Myocyte (in vitro differentiated cells): ENCODE data around the gene ARID3A. TPM values are rescaled to one million over a fixed set of nuclear protein-coding genes. Genes with fewer than 3 reads are reported as not detected.

Source experiments
- DNase-seq: peaks from one replicate; pipeline ENCODE4 v3.0.0-alpha.2; 2012; ENCODE audit warnings: low read depth
- total RNA-seq: library from RNA; depleted of rRNA; stranded (reverse); fragments of >200 nt; gene quantifications from 2 replicates; pipeline ENCODE4 v1.2.3, GENCODE V29; 2014

The ARID3A gene
- total RNA-seq, 1 donor from 2014 or later, result 3.2 TPM

DNA sequence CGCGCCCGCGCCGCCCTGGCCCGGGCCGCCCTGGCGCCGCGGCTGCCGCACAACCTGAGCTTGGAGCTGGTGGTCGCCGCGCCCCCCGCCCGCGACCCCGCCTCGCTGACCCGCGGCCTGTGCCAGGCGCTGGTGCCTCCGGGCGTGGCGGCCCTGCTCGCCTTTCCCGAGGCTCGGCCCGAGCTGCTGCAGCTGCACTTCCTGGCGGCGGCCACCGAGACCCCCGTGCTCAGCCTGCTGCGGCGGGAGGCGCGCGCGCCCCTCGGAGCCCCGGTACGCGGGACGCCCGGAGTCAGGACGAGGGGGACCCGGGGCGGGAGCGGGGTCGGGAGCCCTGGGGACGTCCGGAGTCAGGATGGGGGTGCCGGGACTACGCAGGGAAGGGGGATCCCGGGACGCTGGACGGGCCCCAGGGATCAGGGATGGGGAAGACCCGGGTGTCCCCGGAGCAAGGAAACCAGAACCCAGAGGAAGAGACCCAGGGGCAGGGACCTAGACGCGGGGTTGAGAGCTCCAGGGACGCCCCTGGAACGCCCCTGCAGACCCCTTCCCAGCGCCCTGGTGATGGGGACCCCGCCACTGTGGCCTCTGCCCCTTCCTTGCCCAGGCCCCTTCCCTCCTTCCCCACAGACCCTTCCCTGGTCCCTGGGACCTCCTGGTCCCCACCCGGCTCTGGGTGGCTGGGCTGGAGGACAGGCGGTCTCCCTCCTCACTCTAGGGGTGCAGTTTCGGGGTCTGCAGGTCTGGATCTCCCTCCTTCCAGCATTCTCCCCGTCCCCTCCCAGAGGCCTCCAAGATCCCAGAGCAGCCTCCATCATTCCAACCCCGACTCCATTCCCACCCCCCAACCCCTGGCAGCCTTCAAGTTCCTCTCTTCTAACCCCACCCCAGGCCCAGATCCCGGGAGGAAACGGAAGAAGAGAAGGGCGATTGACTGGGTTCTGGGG lies 75.0 kb downstream of the ARID3A start:
- DNase-seq, result no peak

DNA sequence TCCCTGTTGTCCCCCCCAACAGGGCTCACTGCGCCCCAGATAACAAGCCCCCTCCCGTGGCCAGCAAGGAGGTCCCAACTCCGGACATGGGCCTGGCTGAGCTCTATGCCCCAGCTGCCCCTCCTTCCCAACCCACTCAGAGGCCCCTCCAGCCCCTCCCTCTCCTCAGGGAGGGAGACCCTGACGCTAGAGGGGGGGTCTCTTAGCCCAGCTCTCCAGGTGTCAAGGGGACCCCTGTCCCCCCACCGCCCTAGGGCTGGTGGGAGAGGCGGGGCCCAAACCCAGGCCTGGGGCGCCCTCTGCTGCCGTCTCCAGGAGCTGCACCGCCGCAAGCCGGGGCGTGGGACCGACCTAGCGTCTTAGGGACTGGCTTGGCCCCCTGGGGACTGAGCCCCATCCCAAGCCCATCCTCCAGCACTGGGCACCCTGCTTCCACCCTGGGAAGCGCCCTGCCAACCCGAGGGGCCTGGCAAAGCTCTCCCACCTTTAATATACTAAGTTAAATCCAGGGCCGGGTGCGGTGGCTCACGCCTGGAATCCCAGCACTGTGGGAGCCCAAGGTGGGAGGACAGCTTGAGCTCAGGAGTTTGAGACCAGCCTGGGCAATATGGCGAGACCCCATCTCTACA lies 75.8 kb downstream of the ARID3A start:
- DNase-seq, result peak; percentile 37

DNA sequence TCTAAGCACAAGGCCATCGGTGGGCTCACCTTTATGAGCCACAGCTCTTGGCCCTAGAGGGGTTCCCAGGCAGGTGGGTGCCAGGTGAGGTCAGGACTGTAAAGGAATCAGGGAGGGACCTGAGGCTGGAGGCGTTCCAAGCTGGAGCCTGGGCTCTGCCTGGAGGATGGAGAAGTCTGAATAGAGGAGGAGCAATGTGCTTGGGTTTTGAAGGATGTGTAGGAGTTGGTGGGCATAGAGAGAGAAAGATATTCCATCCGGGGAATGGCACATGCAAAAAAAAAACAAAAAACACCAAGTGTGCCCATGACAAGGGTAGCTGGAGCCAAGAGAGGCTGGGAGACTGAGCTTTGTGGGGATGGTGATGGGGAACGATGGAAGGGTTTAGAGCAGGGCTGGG lies 76.8 kb downstream of the ARID3A start:
- no peak for DNase-seq

DNA sequence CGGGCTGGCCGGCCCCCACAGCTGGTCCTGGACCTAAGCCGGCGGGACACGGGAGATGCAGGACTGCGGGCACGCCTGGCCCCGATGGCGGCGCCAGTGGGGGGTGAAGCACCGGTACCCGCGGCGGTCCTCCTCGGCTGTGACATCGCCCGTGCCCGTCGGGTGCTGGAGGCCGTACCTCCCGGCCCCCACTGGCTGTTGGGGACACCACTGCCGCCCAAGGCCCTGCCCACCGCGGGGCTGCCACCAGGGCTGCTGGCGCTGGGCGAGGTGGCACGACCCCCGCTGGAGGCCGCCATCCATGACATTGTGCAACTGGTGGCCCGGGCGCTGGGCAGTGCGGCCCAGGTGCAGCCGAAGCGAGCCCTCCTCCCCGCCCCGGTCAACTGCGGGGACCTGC lies 77.4 kb downstream of the ARID3A start:
- DNase-seq, result no peak

DNA sequence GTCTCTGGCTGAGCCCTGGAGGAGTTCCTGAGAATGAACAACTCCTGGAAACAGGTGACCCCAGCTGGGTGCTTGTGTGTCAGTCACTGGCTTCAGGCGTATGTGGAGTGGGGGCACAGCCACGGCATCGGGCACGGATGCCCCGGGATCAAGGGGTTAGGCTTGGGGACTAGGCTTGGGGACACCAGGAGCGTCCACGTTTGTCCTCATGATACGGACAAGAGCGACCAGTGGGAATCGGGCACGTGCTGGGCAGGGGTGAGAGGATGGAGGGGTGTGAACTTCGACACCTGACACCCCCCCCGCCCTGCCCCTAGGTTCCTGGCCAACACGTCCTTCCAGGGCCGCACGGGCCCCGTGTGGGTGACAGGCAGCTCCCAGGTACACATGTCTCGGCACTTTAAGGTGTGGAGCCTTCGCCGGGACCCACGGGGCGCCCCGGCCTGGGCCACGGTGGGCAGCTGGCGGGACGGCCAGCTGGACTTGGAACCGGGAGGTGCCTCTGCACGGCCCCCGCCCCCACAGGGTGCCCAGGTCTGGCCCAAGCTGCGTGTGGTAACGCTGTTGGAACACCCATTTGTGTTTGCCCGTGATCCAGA lies 78.5 kb downstream of the ARID3A start:
- no peak for DNase-seq

DNA sequence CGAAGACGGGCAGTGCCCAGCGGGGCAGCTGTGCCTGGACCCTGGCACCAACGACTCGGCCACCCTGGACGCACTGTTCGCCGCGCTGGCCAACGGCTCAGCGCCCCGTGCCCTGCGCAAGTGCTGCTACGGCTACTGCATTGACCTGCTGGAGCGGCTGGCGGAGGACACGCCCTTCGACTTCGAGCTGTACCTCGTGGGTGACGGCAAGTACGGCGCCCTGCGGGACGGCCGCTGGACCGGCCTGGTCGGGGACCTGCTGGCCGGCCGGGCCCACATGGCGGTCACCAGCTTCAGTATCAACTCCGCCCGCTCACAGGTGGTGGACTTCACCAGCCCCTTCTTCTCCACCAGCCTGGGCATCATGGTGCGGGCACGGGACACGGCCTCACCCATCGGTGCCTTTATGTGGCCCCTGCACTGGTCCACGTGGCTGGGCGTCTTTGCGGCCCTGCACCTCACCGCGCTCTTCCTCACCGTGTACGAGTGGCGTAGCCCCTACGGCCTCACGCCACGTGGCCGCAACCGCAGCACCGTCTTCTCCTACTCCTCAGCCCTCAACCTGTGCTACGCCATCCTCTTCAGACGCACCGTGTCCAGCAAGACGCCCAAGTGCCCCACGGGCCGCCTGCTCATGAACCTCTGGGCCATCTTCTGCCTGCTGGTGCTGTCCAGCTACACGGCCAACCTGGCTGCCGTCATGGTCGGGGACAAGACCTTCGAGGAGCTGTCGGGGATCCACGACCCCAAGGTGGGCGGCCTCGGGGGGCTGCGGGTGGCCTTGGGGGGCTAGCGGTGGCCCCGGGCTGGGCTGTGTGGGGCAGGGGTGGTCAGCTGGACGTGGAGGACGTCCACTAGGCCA lies 79.2 kb downstream of the ARID3A start:
- no peak for DNase-seq

DNA sequence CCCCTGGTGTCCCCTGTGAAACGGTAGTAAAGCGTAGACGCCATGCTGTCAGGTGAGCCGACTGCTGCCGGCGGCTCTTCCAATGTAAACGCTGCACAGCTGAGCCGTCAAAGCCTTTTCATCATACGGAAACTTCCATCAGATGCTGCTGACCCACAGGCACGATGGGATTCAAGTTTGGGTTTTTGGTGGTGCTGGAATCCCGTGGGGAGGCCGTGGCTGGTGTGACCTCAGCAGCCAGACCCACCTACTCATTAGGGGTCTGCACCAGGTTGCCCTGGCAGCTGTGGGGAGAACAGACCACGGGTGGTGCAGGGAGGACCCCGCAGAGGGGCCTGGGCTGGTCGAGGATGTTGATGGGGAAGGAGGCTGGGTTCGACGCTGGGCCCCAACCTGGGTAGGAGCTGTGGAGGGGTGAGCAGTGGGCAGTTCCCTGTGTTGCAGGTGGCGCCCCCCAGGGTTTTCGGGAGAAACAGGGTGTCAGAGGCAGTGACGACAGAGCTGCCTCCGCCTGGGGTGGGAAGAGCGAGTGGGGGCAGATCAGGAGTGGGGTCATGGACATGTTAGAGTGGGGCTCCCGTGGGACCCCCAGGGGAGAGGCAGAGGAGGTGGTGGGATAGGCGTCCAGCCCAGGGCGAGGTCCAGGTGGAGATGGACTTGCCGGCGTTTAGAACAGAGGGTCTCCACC lies 81.0 kb downstream of the ARID3A start:
- no peak for DNase-seq

DNA sequence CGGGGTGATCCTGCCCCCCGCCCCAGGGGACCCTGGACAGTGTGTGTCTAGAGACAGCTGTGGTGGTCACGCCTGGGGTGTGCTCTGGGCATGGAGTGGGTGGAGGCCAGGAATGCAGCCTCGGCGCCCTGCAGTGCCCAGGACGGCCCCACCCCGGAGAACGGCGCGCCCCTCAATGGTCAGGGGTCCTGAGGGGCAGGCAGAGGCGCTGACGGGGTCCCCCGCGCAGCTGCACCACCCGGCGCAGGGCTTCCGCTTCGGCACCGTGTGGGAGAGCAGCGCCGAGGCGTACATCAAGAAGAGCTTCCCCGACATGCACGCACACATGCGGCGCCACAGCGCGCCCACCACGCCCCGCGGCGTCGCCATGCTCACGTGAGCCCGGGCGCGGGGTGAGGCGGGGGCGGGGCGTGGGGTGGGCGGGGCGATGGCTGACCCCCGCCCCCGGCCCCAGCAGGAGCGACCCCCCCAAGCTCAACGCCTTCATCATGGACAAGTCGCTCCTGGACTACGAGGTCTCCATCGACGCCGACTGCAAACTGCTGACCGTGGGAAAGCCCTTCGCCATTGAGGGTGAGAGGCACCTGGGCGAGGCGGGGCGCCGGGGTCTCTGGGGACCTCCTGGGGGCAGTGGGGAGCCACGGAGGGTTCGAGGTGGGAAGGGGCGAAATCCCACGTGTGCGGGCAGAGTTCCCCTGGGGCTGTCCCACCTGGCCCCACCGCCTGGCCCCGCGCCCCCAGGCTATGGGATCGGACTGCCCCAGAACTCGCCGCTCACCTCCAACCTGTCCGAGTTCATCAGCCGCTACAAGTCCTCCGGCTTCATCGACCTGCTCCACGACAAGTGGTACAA lies 81.8 kb downstream of the ARID3A start:
- no peak for DNase-seq

DNA sequence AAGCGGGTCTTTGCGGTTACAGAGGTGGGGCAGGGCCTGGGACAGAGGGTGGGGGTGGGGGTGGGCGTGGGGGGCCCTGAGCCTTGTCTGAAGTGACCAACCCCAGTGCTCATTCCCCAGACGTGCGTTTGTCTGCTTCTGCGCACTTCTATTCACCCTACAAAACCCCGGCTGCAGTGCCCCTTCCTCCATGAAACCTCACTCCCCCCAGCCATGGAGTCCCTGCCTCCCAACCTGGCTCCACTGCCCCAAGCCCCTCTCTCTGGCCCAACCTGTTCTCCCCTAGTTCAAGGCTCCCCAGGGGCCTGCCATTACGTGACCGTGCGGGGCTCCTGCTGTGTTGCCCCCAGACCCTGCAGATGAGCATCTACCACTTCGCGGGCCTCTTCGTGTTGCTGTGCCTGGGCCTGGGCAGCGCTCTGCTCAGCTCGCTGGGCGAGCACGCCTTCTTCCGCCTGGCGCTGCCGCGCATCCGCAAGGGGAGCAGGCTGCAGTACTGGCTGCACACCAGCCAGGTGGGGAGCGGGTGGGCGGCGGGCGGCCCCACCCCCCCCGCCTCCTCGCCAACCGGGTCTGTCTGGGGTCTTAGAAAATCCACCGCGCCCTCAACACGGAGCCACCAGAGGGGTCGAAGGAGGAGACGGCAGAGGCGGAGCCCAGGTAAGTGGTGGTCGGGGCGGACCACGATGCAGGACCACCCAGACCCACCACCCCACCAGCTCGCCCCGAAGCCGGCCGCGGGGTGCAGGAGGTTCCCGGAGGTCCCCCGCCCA lies 82.6 kb downstream of the ARID3A start:
- no peak for DNase-seq

DNA sequence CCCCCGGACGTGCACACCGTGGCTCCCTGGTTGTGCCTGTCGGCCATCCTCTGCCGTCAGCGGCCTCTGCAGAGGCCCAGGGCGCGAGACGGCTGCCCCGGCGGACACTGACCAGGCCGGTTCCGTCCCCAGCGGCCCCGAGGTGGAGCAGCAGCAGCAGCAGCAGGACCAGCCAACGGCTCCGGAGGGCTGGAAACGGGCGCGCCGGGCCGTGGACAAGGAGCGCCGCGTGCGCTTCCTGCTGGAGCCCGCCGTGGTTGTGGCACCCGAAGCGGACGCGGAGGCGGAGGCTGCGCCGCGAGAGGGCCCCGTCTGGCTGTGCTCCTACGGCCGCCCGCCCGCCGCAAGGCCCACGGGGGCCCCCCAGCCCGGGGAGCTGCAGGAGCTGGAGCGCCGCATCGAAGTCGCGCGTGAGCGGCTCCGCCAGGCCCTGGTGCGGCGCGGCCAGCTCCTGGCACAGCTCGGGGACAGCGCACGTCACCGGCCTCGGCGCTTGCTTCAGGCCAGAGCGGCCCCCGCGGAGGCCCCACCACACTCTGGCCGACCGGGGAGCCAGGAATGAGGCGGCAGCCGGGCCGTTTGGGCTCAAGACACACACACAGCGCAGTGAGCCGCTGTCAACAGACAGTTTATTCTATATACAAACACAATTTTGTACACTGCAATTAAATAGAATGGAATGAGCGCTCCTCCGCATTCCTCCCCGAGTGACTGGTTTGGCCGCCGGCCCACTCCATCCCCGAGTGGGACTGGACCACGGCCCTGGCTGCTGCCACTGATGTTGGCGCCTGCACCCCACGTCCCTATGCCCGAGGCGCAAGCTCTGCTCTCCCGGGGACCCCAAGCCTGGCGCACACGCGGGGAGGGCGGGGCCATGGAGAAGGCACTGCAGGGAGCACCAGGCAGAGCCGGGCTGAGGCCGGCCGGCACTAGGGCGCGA lies 83.5 kb downstream of the ARID3A start:
- DNase-seq, result no peak

DNA sequence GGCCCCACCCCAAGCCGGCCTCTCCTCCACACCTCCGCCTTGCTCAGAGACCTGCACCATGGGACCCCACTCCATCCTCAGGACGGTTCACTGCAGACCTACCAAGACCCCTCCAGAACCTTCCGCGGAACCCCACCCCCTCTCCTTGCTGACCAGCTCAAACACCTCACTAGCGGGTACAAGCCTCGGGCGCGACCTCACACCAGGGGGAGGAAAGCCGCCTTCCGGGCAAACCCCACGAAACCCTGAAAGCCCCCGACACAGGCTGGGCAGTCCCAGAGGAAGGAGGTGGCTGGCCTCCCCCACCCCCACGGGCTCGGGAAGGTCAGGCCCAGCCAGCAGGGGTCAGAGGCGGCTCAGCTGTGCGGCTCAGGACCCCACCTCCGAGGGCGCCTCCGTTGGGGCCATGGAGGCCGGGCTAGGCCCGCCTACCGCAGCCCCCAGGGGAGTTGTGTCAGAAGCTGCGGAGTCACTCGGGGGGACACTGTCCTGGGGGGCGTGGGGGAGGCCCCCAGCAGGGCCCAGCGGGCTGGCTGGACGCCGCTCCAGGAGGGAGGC lies 84.2 kb downstream of the ARID3A start:
- no peak for DNase-seq

DNA sequence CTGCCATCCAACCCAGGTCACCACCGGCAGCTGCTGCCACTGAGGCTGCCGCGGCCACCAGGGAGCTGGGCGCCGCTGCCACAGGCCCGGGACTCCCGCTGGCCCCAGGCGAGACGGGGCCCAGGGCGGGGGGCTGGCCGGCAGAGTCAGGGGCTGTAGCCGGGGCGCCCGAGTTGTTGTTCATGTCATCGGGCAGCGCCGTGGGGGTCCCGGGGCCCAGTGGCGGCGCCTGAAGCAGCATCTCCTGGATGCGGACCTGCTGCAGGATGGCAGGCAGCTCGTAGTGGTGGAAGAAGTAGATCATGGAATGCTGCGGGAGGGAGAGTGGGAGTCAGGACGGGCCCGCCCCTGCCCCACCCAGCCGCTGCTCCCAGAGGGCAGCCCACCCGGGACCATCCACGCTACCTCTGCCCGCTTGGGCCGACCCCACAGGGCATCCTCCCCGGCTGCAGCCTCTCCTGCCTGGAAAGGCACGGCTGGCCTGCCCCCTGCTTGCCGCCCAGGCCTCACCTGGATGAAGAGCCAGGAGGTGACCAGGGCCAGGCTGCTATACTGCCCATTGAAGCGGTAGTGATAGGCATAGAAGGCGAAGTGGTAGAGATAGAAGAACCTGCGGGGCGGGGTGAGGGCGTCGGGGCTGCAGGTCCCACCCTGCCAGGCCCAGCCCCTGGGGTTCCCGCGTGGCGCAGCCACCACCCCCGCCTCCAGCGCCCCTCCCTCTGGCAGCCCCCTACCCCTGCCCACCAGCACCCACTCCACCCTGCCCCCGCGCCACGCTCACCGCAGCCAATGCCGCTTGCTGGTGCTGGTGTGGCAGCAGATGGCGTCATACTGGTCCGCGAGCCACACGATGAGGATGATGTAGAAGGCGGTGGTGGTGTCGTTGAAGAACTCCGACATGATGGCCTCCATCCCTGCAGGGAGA lies 85.0 kb downstream of the ARID3A start:
- DNase-seq, result no peak

DNA sequence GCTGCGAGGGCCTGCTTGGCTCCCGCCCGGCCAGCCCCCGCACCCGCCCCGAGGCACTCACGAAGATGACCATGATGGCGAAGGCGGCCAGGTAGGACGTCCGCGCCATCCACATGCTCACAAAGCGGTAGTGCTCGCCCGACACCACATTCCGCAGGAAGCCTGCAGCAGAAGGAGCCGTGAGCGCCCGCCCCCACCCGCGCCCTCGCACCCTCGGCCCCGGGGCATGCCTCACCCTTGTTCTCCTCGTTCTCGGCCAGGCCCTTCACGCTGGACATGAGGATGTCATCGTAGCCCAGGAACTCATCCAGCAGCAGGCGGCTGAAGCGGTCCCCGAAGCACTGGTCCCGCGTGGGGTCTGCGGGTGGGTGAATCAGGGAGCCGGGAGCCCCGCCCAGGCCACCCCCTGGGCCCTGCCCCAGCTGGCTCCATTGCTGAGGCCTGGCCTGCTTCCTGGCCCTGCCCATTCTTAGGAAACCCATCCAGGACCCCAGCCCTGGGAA lies 86.0 kb downstream of the ARID3A start:
- DNase-seq, result no peak

DNA sequence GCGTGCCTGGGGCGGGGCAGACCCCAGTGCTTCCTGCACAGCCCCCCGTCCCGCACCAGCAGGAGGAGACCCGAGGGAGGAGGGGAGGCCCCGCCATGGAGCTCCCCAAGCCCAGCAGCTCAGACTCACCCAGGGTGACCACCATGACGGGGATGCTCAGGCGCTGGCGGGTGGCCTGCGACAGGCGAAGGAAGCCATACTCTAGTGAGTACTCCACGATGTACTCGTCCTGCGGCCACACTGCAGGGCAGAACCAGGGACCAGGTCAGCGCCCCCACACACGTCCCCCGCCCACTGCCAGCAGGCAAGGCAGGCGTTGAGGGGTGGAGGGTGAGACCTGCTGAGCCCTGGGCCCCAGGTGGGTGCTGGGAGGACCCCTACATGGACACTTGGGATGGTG lies 86.5 kb downstream of the ARID3A start:
- no peak for DNase-seq

DNA sequence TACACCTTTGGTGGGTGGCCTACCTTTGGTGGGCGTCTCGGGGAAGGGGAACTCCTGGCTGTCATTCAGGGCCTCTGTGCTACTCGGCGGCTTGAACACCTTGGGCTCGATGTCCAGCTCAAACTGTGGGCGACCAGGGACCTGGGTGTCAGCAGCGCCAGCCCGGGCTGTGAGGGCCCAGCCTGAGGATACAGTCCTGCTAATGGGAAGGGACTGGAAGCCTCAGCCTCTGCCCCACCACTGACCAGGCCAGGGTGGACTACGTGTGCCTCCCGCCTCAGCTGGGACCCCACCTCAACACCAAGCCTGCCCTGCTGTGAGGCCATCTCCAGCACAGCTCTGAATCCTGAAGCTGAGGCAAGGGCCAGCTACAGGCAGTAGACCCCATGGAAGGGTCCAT lies 87.4 kb downstream of the ARID3A start:
- DNase-seq, result no peak
